HFFc6 (cell line): ENCODE data around the gene ZNF462. TPM values are rescaled to one million over a fixed set of nuclear protein-coding genes. Genes with fewer than 3 reads are reported as not detected.
"Not testable (repeated sequence)": the region's sequence is repeated elsewhere in the genome, so short reads cannot be mapped to it uniquely, and the experiment has no call there.

Experiments used
- DNase-seq: peaks from one replicate; pipeline ENCODE4 v3.0.0-alpha.2; 2018
- H3K27ac Mint-ChIP-seq: 2 replicates; pipeline ENCODE4 v1.8.0; 2020; ENCODE audit warnings: mild to moderate bottlenecking, mixed read lengths
- H3K27me3 Mint-ChIP-seq: 2 replicates; pipeline ENCODE4 v1.8.0; 2021; ENCODE audit warnings: mild to moderate bottlenecking, moderate library complexity, mixed read lengths; ENCODE audit not compliant: insufficient read depth
- H3K36me3 Mint-ChIP-seq: 2 replicates; pipeline ENCODE4 v1.8.0; 2021; ENCODE audit warnings: low read depth, mixed read lengths
- H3K4me1 Mint-ChIP-seq: 2 replicates; pipeline ENCODE4 v1.8.0; 2020; ENCODE audit warnings: low read depth, mixed read lengths
- H3K4me3 Mint-ChIP-seq: 2 replicates; pipeline ENCODE4 v1.8.0; 2020; ENCODE audit warnings: mild to moderate bottlenecking, moderate library complexity, mixed read lengths
- H3K9me3 Mint-ChIP-seq: 2 replicates; pipeline ENCODE4 v1.8.0; 2020; ENCODE audit warnings: mild to moderate bottlenecking, mixed read lengths
- CTCF ChIP-seq: fragments of 200-600 bp; sonication (generic); IDR thresholded peaks from 2 replicates; pipeline ENCODE4 v1.5.0; 2021; ENCODE audit warnings: antibody characterized with exemption, mild to moderate bottlenecking
- total RNA-seq, 6 experiments: library from RNA; stranded (reverse); fragmentation: NEBNext Ultra II Directional; extraction: Animal tissue kit (Norgen Biotek cat#: 25700); gene quantifications; 2 replicates in 1 of 6; 3 replicates in 5 of 6; pipeline ENCODE4 v1.2.3, GENCODE V29; 2021

ZNF462 gene
- total RNA-seq, 6 experiments from 2014 or later = 10.1 to 18.9 (median 15.6) TPM

GRCh38 chr9:106981396-106982287 lies 118.7 kb downstream of the ZNF462 start:
- H3K4me3 Mint-ChIP-seq = no peak overlapping the region
- DNase-seq = no peak
- TF ChIP-seq CTCF = no peak
- no peaks in the 10 kb centered on the region for H3K9me3 Mint-ChIP-seq
- H3K27me3 Mint-ChIP-seq = no peaks in the 10 kb centered on the region
- H3K27ac Mint-ChIP-seq = no peak overlapping the region
- peaks cover 37% of the 10 kb centered on the region for H3K36me3 Mint-ChIP-seq
- H3K4me1 Mint-ChIP-seq = 0 out of 2 replicates have a peak, but pooled peaks cover 6% of the 10 kb centered on the region

GRCh38 chr9:106982636-106983035 lies 119.7 kb downstream of the ZNF462 start:
- H3K4me3 Mint-ChIP-seq = no peak overlapping the region
- H3K27me3 Mint-ChIP-seq = no peaks in the 10 kb centered on the region
- no peak overlapping the region for H3K27ac Mint-ChIP-seq
- TF ChIP-seq CTCF = no peak
- no peak for DNase-seq
- H3K36me3 Mint-ChIP-seq = peaks cover 36% of the 10 kb centered on the region
- 0 out of 2 replicates have a peak, but pooled peaks cover 6% of the 10 kb centered on the region for H3K4me1 Mint-ChIP-seq
- H3K9me3 Mint-ChIP-seq = no peaks in the 10 kb centered on the region

- peaks cover 41% of the 10 kb centered on the region for H3K36me3 Mint-ChIP-seq
- no peaks in the 10 kb centered on the region for H3K27me3 Mint-ChIP-seq
- DNase-seq = no peak
- H3K9me3 Mint-ChIP-seq = no peaks in the 10 kb centered on the region
- H3K4me1 Mint-ChIP-seq = 0 out of 2 replicates have a peak, but pooled peaks cover 6% of the 10 kb centered on the region
- no peak overlapping the region for H3K27ac Mint-ChIP-seq
- H3K4me3 Mint-ChIP-seq = no peak overlapping the region
- TF ChIP-seq CTCF = no peak
Observed at GRCh38 chr9:106983346-106983745, 120.4 kb downstream of the ZNF462 start.

GRCh38 chr9:106989904-106990303 lies 126.9 kb downstream of the ZNF462 start:
- not testable (repeated sequence) for H3K27me3 Mint-ChIP-seq, H3K9me3 Mint-ChIP-seq, H3K27ac Mint-ChIP-seq, H3K4me3 Mint-ChIP-seq, DNase-seq, H3K4me1 Mint-ChIP-seq
- peaks cover 43% of the 10 kb centered on the region for H3K36me3 Mint-ChIP-seq

GRCh38 chr9:106992186-106992585 lies 129.2 kb downstream of the ZNF462 start:
- no peak overlapping the region for H3K4me3 Mint-ChIP-seq
- H3K36me3 Mint-ChIP-seq = peaks cover 45% of the 10 kb centered on the region
- H3K9me3 Mint-ChIP-seq = no peaks in the 10 kb centered on the region
- H3K4me1 Mint-ChIP-seq = no peaks in the 10 kb centered on the region
- no peaks in the 10 kb centered on the region for H3K27me3 Mint-ChIP-seq
- no peak for DNase-seq
- no peak overlapping the region for H3K27ac Mint-ChIP-seq
- TF ChIP-seq CTCF = no peak

- no peak overlapping the region for H3K27ac Mint-ChIP-seq
- H3K36me3 Mint-ChIP-seq = peaks cover 34% of the 10 kb centered on the region
- no peak for TF ChIP-seq CTCF
- H3K4me3 Mint-ChIP-seq = no peak overlapping the region
- H3K9me3 Mint-ChIP-seq = no peaks in the 10 kb centered on the region
- DNase-seq = no peak
- no peaks in the 10 kb centered on the region for H3K4me1 Mint-ChIP-seq
- H3K27me3 Mint-ChIP-seq = no peaks in the 10 kb centered on the region
Observed at GRCh38 chr9:106993603-106994002, 130.6 kb downstream of the ZNF462 start.
